Neural cell (in vitro differentiated cells): ENCODE results near the gene GPC5. TPM values are rescaled to one million over a fixed set of nuclear protein-coding genes. Genes with fewer than 3 reads are reported as not detected.

Experiments
- H2AFZ ChIP-seq: fragments of 200-600, 300-800 bp; sonication (generic), shearing (Covaris generic); 2 replicates; pipeline ENCODE4 v1.6.0; 2014; ENCODE audit warnings: low read depth, mild to moderate bottlenecking, antibody characterized with exemption, low read length, moderate library complexity
- H3F3A ChIP-seq: fragments of 200-600 bp; shearing (Covaris generic); 2 replicates; pipeline ENCODE4 v1.6.1; 2016; ENCODE audit warnings: mild to moderate bottlenecking, moderate library complexity, mixed read lengths, antibody characterized with exemption, low read length; ENCODE audit not compliant: insufficient read depth, poor library complexity, severe bottlenecking
- H3K27ac ChIP-seq: fragments of 200-600, 300-800 bp; sonication (generic), shearing (Covaris generic); 2 replicates; pipeline ENCODE4 v1.5.1; 2014; ENCODE audit warnings: mild to moderate bottlenecking, low read length, moderate library complexity
- H3K27me3 ChIP-seq: fragments of 300-800, 200-600 bp; sonication (generic), shearing (Covaris generic); 2 replicates; pipeline ENCODE4 v1.6.0; 2014; ENCODE audit warnings: mild to moderate bottlenecking, low read depth, low read length, moderate library complexity; ENCODE audit not compliant: insufficient read depth
- H3K36me3 ChIP-seq: fragments of 300-800, 200-600 bp; sonication (generic), shearing (Covaris generic); 2 replicates; pipeline ENCODE4 v1.5.1; 2014; ENCODE audit warnings: mild to moderate bottlenecking, antibody characterized with exemption, low read length, moderate library complexity; ENCODE audit not compliant: insufficient read depth
- H3K4me2 ChIP-seq: fragments of 300-800, 200-600 bp; sonication (generic), shearing (Covaris generic); 2 replicates; pipeline ENCODE4 v1.6.0; 2014; ENCODE audit warnings: mild to moderate bottlenecking, low read length
- H3K4me3 ChIP-seq: fragments of 300-800, 200-600 bp; sonication (generic), shearing (Covaris generic); 2 replicates; pipeline ENCODE4 v1.5.1; 2014; ENCODE audit warnings: mild to moderate bottlenecking, low read length, moderate library complexity
- H3K79me2 ChIP-seq: fragments of 200-600 bp; shearing (Covaris generic); replicated peaks from 2 replicates; pipeline ENCODE4 v1.6.0; 2014; ENCODE audit warnings: mild to moderate bottlenecking, low read length, moderate library complexity; ENCODE audit not compliant: insufficient read depth
- H3K9ac ChIP-seq: fragments of 300-800, 200-600 bp; sonication (generic), shearing (Covaris generic); 2 replicates; pipeline ENCODE4 v1.6.1; 2016; ENCODE audit warnings: mild to moderate bottlenecking, low read length, mixed read lengths
- H3K9me2 ChIP-seq: fragments of 200-600 bp; shearing (Covaris generic); 2 replicates; pipeline ENCODE4 v1.6.1; 2016; ENCODE audit warnings: mild to moderate bottlenecking, low read length, mixed read lengths; ENCODE audit not compliant: insufficient read depth
- H3K9me3 ChIP-seq: fragments of 200-600, 300-800 bp; sonication (generic), shearing (Covaris generic); 2 replicates; pipeline ENCODE4 v1.6.1; 2016; ENCODE audit warnings: mild to moderate bottlenecking, mixed run types, low read length, moderate library complexity, mixed read lengths
- H4K20me1 ChIP-seq: fragments of 200-600 bp; shearing (Covaris generic); 2 replicates; pipeline ENCODE4 v1.6.1; 2016; ENCODE audit warnings: mild to moderate bottlenecking, mixed run types; ENCODE audit not compliant: insufficient read depth
- EP300 ChIP-seq: fragments of 450-650 bp; conservative IDR thresholded peaks from 2 replicates; pipeline ENCODE4 v1.6.1; 2014; ENCODE audit warnings: antibody characterized with exemption, mild to moderate bottlenecking, moderate library complexity; ENCODE audit not compliant: poor library complexity, severe bottlenecking
- EZH2 ChIP-seq: fragments of 200-600, 300-800 bp; shearing (Covaris generic), sonication (generic); IDR thresholded peaks from 2 replicates; pipeline ENCODE4 v1.6.1; 2014; ENCODE audit warnings: antibody characterized with exemption, low read length, borderline replicate concordance, mild to moderate bottlenecking; ENCODE audit not compliant: insufficient read depth, poor library complexity, severe bottlenecking
- MXI1 ChIP-seq: fragments of 450-650 bp; conservative IDR thresholded peaks from 2 replicates; pipeline ENCODE4 v1.6.1; 2014; ENCODE audit warnings: antibody characterized with exemption, mild to moderate bottlenecking; ENCODE audit not compliant: poor library complexity, severe bottlenecking
- POLR2AphosphoS5 ChIP-seq: IDR thresholded peaks from 2 replicates; pipeline ENCODE4 v1.6.1; 2012
- RAD21 ChIP-seq: fragments of 450-650 bp; conservative IDR thresholded peaks from 2 replicates; pipeline ENCODE4 v1.6.1; 2014; ENCODE audit warnings: antibody characterized with exemption, mild to moderate bottlenecking, moderate library complexity
- SMC3 ChIP-seq: fragments of 450-650 bp; conservative IDR thresholded peaks from 2 replicates; pipeline ENCODE4 v1.6.1; 2014; ENCODE audit warnings: antibody characterized with exemption, mild to moderate bottlenecking, moderate library complexity; ENCODE audit not compliant: poor library complexity
- TAF1 ChIP-seq: IDR thresholded peaks from 2 replicates; pipeline ENCODE4 v1.6.1; 2012; ENCODE audit warnings: low read depth
- polyA plus RNA-seq: library from polyadenylated mRNA; depleted of rRNA; stranded (reverse); fragments of >200 nt; gene quantifications from 2 replicates; pipeline ENCODE4 v1.2.3, GENCODE V29; 2014
- TF ChIP-seq, protein P1 (sequence below): fragments of 450-650 bp; IDR thresholded peaks from 2 replicates; pipeline ENCODE4 v1.5.1; 2014; ENCODE audit warnings: antibody characterized with exemption, mild to moderate bottlenecking, moderate library complexity; ENCODE audit not compliant: poor library complexity, severe bottlenecking
- TF ChIP-seq, protein P2 (sequence below): IDR thresholded peaks from 2 replicates; pipeline ENCODE4 v1.6.1; 2012; ENCODE audit warnings: borderline replicate concordance

Gene GPC5
- polyA plus RNA-seq, 1 donor from 2014 or later: 5.0 TPM

DNA sequence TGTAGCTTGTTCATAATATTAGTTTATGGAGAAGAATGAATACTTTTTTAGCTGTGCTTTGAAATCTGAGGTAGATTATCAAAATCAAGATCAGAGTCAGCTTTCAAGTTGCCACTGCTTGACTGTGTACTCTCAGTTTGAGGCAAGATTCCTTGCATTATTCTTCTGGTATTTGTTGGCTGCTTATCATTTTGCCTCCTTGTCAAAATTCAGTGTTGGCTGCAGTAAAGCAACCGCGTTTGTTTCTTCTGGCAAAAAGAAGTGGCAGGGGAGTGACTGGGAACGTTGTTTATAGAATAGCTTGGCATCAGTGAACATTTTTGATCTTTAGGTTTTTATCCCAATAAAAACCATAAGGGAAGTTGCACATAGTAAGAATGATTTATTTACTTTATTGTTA lies 1408.9 kb downstream of the GPC5 start:
- no peaks in the 10 kb centered on the region for H3F3A ChIP-seq
- H2AFZ ChIP-seq: no peak overlapping the region
- H3K4me3 ChIP-seq: no peak overlapping the region
- H3K4me2 ChIP-seq: no peak overlapping the region
- no peak overlapping the region for H3K9ac ChIP-seq
- H3K27me3 ChIP-seq: no peaks in the 10 kb centered on the region
- no peak overlapping the region for H3K27ac ChIP-seq
- no peaks in the 10 kb centered on the region for H4K20me1 ChIP-seq
- no peaks in the 10 kb centered on the region for H3K36me3 ChIP-seq
- no peaks in the 10 kb centered on the region for H3K9me3 ChIP-seq
- no peaks in the 10 kb centered on the region for H3K9me2 ChIP-seq
- TF ChIP-seq SMC3 (no peak), TAF1 (no peak), POLR2AphosphoS5 (no peak), RAD21 (no peak), EZH2 (no peak), EP300 (no peak)
- TF ChIP-seq, protein P1, sequence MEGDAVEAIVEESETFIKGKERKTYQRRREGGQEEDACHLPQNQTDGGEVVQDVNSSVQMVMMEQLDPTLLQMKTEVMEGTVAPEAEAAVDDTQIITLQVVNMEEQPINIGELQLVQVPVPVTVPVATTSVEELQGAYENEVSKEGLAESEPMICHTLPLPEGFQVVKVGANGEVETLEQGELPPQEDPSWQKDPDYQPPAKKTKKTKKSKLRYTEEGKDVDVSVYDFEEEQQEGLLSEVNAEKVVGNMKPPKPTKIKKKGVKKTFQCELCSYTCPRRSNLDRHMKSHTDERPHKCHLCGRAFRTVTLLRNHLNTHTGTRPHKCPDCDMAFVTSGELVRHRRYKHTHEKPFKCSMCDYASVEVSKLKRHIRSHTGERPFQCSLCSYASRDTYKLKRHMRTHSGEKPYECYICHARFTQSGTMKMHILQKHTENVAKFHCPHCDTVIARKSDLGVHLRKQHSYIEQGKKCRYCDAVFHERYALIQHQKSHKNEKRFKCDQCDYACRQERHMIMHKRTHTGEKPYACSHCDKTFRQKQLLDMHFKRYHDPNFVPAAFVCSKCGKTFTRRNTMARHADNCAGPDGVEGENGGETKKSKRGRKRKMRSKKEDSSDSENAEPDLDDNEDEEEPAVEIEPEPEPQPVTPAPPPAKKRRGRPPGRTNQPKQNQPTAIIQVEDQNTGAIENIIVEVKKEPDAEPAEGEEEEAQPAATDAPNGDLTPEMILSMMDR: no peak
- TF ChIP-seq, protein P2, sequence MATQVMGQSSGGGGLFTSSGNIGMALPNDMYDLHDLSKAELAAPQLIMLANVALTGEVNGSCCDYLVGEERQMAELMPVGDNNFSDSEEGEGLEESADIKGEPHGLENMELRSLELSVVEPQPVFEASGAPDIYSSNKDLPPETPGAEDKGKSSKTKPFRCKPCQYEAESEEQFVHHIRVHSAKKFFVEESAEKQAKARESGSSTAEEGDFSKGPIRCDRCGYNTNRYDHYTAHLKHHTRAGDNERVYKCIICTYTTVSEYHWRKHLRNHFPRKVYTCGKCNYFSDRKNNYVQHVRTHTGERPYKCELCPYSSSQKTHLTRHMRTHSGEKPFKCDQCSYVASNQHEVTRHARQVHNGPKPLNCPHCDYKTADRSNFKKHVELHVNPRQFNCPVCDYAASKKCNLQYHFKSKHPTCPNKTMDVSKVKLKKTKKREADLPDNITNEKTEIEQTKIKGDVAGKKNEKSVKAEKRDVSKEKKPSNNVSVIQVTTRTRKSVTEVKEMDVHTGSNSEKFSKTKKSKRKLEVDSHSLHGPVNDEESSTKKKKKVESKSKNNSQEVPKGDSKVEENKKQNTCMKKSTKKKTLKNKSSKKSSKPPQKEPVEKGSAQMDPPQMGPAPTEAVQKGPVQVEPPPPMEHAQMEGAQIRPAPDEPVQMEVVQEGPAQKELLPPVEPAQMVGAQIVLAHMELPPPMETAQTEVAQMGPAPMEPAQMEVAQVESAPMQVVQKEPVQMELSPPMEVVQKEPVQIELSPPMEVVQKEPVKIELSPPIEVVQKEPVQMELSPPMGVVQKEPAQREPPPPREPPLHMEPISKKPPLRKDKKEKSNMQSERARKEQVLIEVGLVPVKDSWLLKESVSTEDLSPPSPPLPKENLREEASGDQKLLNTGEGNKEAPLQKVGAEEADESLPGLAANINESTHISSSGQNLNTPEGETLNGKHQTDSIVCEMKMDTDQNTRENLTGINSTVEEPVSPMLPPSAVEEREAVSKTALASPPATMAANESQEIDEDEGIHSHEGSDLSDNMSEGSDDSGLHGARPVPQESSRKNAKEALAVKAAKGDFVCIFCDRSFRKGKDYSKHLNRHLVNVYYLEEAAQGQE: no peak
- no peaks in the 10 kb centered on the region for H3K79me2 ChIP-seq

DNA sequence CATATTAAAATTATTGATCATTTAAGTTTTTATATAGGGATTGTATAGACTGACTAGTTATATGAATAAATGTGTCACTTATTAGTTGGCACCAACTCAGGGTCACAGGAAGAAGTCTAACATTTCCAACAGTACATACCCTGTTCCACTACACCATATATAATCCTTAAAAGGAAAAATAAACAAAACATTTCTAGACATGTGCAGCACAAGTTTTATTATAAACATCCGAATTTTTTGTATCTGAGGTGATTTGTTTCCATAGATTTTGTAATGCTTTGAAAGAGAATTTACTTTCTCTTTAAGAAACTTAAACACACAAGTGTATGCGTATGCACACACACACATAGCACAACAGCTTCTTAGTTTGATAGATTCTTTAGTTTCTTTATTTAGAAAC lies 1409.5 kb downstream of the GPC5 start:
- Histone ChIP-seq H3F3A (no peaks in the 10 kb centered on the region), H3K9ac (no peak overlapping the region), H3K36me3 (no peaks in the 10 kb centered on the region), H3K4me3 (no peak overlapping the region), H3K27ac (no peak overlapping the region), H4K20me1 (no peaks in the 10 kb centered on the region), H3K4me2 (no peak overlapping the region), H3K79me2 (no peaks in the 10 kb centered on the region), H2AFZ (no peak overlapping the region), H3K9me3 (no peaks in the 10 kb centered on the region), H3K27me3 (no peaks in the 10 kb centered on the region), H3K9me2 (no peaks in the 10 kb centered on the region)
- no peak for TF ChIP-seq TAF1
- TF ChIP-seq, protein P2: no peak
- TF ChIP-seq EZH2: no peak
- TF ChIP-seq EP300: no peak
- TF ChIP-seq MXI1: no peak
- TF ChIP-seq POLR2AphosphoS5: no peak
